ENCODE measurements around the gene CDC23.

Gene CDC23

GRCh38 chr5:138141734-138142133 is 71.4 kb downstream of the CDC23 start:
- no peak for DNase-seq (ENCODE audit: low read depth)

- DNase-seq (ENCODE audit: low read depth): no peak
These were observed 72.9 kb downstream of the CDC23 start for GRCh38 chr5:138140268-138140667.

- no peak for DNase-seq (ENCODE audit: low read depth)
These were observed 73.4 kb downstream of the CDC23 start for GRCh38 chr5:138139781-138140090.

- DNase-seq (ENCODE audit: low read depth): no peak
These were observed 74.0 kb downstream of the CDC23 start, which contains the start of gene NME5 for GRCh38 chr5:138138949-138139780. Gene NME5, minus strand, starts transcription at chr5:138139428. Its CDS starts 648 bp downstream, at chr5:138138780.
